GM21423 (cell line): ENCODE results near the gene COL21A1.
"Not testable (repeated sequence)": the region's sequence is repeated elsewhere in the genome, so short reads cannot be mapped to it uniquely, and the experiment has no call there.

Experiments
- ATAC-seq: cut with Tn5 transposase; IDR thresholded peaks from one replicate; pipeline ENCODE4 v1.9.1; 2021; ENCODE audit warnings: mild to moderate bottlenecking, moderate library complexity; ENCODE audit not compliant: unreplicated experiment

The COL21A1 gene

DNA sequence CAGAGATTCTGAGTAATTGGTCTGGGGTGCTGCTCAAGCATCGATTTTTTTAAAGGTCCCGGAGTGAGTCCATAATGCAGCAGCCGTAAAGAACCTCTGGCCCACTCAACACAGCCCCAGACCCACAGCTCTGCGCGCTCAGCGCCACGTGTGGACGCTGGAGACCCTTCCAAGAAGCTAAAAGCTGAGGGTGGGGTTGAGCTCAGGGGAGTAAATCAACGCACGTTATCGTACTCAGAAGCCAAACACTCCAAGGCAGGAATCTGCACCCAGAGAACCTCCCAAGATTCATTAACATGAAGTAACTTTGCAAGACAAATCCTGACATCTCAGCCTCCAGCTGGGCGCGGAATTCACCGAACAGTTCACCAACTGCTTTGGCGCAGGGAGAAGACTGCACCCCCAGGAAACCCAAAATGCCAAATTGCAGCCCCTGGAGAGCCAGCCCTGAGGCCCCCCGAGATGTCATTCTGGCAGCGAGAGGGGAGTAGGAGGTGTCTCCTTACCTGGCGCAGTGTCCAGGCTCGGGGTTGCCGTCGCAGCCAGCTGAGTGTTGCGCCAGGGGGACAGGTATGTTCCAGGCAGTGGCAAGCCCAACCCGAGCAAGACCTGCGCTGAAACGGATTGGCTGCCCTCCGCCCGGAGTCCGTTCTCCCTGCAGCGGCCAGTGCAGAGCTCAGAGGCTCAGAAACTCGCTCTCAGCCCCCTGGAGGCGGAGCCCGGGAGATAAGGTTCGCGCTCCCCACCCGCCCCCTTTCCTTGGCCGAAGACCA is at the start of gene COL21A1:
COL21A1 (minus strand) TSS at position 700 of the 773 bp plus-strand sequence. CDS start 64,962 bp downstream, outside the sequence.
- no peak for ATAC-seq

DNA sequence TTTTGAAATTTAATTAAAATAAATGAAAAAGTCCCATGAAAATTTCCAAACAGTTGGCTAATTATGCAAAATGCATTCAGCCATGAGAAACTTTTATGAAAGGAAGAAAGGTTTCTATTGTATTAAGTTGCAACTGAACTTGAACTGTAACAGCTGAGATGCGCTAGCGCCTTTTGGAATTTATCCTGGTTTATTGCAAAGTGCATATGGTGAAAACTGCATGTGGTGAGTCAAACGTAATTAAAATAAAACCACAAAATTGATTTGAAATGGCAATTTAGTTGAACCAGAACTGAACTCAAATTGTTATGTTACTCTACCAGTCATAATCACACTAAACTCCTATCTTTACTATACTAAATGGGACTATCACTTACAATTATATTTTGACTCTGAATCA is 46.4 kb upstream of the COL21A1 start:
- ATAC-seq: no peak

DNA sequence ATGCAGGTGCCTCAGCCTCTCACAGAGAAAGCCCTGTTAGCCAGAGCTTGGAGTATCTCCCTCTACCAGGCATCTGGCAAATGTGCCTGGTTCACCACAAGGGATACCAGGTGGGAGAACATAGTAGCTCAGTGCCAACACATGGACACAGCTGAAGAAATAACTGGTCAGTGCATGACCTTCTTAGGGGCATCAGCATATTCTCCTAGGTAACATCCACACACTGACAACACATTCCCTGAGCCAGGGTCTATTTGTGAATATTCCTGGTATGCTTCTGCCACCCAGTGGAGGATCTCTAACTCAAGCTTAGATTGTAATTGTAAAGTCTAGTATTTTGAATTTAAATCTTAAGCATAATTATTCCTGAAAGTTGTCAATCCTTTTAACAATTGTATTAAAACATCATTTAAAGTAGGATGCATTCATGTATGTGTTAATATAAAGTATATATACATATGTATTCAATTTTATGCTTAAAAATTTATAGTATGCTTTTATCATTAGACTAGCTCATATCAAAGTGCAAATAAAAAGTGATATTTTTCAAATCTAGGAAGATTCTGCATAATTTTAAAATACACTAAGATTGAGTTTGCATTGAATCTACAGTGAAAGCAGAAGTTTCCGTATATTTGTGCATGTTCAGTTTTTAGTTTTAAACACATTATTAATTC is 45.3 kb upstream of the COL21A1 start:
- ATAC-seq: no peak

DNA sequence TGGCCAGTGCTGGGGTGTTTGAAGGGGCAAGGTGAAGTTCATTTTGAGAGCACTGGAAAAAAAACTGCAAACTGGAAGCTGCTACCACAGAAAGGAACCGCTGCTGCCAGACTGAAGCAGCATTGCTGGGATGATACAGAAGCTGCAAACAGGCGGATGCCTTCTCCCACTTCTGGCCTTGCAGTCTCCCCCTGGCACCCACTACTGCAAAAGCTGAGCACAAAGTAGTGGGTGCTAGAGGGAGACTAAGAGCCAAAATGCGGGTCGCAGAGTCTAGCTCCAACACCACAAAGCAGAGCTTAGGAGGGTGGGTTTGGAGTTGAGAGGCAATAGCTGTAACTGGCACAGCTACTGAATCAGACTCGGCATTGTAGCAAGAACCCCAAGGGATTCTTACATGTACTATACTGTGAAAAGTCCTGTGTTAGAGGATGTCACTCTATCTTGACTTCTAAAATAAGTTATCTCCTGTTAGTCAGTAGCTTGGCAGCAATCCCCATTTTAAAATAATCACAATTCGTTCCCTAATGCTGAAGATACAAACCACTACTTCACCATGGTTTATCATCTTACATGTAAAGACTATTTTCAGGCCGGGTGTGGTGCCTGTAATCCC is 44.0 kb upstream of the COL21A1 start:
- no peak for ATAC-seq

DNA sequence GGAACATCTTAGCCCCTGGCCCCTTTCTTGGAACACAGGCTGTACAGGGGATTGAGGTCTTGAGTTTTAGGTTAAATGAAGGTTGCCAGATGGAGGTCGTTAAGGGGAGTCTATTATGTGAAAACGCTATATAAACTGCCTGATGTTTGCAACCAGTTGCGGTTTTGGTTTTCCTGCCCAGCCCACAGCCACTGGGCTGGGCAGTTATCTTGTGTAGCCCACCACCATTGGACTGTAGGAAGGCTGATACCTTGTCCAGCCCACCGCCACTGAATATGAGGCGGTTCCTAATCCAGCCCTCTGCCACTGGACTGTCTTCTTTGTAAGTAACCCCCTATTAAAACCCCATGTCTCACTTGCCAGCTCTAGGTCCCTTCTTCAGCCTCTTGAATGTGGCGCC is 42.3 kb upstream of the COL21A1 start:
- no peak for ATAC-seq

DNA sequence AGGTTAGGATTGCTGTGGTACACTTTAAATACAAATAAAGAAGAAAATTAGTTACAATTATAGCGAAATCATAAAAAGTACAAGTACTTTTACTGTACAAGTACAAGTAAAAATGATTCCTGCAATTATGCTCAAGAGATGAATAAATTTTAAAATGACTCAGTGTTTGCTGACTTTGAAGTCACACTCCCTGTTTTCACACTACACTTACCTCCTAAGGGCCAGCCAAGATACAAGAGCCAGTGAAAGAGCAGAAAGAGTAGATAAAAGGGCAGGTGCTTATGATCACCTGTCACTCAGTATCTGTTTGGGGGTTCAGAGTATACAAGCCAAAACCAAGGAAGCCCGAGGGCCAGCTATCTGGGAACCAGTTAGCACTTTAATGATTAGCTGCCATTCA is 41.0 kb upstream of the COL21A1 start:
- ATAC-seq: no peak

DNA sequence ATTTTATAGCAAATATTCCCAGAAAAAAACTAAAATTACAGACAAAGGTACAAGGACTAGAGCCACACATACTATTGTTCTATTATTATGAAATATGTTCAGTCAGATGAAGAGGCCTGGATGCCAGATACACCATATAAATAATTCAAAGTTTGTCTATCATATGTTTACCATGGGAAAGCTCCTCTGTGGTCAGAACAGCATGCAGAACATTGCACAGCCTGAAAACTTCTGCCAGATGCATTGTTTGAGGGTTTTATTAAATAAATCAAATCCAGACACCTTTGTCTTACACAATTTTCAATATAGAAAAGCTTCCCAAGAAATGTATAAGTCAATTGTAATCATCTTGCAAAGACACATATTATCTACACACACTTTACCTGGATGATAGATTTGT is 35.0 kb upstream of the COL21A1 start:
- ATAC-seq: no peak

DNA sequence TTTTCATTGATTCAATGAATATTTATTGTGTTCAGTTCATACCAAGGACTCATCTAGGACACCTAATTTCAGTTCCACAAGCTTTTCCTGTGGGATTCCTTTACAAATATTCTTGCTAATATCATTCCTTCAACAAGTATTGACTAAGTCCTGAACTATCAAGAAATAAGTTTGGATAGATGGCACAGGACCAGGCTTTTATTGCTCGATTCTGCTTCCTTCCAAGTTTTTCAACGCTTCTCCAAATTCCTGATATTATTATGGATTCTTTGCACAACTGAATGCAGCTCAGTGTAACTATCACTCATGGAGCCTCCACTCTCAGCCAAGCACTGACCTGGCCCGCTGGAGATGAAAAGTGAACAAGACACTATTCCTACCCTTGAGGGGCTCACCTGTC is 32.7 kb upstream of the COL21A1 start:
- no peak for ATAC-seq

DNA sequence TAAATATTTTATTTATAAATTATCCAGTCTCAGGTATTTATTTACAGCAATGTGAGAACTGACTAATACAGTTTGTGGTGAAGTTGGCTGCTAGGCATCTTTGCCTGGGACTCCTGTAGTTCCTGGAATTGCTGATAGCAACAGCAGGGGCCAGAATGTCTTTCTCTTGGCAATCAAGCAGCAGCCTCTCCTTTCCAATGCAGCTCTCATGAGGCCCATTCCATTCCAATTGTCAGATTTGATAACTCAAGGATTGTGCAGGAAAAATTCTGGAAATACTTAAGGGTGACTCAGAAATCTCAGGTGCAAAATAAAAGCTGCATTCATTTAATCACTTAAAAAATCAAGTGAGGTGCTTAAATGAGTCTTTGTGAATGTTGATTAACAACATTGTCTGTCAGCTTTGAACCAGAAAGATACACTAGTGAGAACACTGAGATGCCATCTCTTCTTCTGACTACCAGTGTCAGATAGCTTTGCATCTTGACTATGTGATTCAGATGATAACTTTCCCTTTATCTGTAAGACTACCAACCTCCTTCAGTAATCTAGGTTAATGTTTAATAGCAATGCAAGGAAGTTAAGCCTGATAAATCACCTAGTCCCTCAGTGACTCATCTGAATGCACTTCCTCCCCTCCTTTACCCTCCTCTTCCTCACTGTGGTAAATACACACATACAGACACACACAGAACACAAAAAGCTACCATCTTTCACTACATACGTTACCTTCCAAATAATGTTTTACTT is 32.1 kb upstream of the COL21A1 start:
- ATAC-seq: peak; percentile 85

DNA sequence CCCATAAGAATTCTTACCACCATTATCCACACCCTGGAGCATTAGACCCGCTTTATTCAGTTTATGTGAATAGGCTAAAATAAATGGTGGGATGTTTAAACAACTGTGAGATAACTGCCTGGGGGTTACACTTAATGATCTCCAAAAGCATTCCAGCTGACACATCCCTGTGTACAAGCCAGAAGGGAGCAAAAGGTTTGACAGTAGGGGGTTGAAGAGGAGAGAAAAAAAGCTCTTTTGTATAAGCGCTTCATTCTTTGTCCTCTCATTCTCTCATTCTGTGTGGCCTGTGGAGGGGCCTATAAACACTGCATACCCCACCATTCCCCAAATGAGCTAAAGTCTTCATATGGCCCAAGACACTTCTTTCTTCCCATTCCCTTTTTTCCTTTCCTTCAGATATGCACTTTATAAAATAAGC is 30.8 kb upstream of the COL21A1 start:
- no peak for ATAC-seq

DNA sequence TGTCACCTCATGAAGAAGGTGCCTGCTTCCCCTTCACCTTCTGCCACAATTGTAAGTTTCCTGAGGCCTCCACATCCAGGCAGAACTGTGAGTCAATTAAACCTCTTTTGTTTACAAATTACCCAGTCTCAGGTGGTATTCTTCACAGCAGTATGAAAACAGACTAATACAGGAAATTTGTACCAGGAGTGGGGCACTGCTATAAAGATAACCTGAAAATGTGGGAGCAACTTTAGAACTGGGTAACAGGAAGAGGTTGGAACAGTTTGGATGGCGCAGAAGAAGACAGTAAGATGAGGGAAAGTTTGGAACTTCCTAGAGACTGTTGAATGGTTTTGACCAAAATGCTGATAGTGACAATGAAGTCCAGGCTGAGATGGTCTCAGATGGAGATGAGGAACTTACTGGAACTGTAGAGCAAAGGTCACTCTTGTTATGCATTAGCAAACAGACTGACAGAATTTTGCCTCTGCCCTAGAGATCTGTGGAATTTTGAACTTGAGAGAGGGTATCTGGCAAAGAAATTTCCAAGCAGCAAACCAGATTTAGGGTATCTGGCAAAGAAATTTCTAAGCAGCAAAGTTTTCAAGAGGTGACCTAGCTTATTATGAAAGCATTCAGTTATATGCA is 23.5 kb upstream of the COL21A1 start:
- no peak for ATAC-seq

DNA sequence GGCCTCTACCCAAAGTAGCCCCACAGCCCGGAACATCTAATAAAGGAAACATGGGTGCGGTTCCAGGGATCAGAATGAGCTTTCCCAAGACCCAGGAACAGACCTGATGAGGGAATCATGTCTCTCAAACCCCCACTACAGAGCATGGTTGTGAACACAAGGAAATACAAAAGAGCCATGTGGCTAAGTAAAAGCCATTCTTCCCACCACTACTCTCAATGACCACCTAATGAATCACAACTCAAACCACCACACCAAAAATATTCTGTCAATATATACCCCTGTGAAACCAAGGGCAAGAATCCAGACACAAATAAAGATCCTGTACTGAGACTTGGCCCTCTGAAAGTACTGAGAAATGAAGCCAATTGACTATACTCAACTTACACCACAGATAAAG is 20.9 kb upstream of the COL21A1 start:
- no peak for ATAC-seq

DNA sequence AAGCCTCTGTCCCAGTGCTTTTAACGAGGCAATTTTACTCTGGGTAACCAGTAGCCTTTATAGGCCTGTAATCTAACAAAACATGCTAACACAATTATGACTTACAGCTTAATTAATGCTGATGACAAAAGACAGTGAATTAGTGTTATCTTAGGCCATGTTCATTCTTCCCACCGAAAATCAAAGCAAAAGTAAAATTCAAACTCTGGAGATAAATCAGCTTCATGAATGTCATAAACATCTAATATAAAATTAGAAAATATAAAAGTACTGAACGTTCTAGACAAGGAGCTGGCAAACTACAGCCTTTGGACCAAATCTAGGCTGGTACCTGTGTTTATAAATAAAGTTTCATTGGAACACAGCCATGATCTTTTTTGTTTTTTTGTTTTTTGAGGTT is 18.6 kb upstream of the COL21A1 start:
- no peak for ATAC-seq

DNA sequence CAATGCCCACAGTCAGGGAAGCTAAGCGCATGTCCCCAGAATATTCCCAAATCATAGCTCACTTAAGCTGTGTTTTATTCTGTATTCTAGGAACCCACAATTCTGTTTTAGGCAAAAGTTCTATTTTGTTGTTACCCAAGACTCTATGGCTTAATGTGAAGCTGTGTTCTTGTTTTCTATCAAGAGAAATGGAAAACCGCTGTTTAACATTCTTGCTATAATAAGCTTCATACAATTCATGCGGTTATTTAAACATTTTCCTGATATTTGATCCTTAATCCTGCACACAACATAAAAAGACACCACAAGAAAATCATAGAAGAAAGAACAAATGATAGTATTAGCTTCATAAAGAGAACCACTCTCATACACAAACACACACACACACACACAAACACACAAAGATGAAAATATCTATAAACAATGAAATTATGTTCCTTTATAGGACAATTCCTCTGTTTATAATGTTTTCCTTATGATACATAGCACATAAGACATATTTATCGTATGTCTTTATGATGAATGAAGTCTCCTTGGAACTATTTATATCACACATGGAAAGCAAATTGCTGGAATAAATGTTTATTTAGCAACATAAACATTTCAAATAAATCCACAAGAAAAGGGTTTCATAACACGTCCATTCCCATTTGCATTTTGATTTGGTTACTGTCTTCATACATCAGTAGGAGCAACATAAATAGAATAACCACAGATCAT is 16.4 kb upstream of the COL21A1 start:
- ATAC-seq: no peak

DNA sequence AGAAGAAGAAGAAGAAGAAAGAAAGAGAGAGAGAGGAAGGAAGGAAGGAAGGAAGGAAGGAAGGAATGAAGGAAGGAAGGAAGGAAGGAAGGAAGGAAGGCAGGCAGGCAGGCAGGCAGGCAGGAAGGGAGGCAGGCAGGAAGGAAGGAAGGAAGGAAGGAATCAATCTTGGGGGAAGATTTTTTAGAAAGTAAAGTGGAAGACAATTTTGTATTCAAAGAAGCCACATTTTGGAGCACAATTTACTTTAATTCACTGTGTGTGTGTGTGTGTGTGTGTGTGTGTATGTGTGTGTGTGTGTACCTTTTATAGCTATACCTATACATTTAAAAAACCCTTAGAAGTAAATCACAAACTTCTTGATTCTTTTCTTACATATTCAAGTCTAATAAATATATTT is 13.2 kb upstream of the COL21A1 start:
- not testable (repeated sequence) for ATAC-seq

DNA sequence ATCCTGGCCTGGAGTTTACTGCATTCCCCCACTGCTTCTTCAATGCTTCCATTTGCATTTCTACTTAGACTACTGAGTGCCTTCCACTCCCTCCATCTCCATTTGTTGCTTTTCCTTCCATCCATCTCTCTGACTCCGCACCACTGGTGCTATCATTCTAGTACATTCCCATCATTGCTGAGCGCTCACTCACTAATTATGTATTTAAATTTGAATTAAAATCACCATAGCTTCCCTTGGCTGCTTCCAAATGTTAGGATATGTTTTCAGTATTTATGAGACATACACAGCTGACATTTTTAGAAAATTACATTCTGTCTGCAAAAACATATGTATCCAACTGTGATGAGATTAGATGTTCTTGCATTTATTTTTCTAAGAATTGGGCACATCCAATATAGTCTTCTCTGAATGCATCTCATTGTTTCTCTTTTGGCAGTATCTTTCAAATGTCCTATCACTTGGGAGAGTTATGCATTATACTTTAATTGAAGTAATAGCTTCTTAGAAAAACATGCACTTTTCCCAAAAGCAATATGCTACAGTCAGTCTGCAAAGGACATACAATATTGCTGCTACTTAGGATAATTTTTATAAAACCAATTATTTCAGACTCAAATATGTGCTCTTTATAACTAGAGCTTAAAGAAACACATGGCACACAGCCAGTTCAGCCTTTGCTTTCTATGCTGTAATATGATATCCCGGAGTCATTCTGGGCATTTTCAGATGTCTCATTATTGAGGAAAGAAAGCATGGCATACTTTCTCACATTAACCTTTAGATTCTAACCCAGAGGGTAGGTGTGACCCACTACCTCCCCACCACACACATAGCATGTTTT is 12.1 kb upstream of the COL21A1 start:
- no peak for ATAC-seq

DNA sequence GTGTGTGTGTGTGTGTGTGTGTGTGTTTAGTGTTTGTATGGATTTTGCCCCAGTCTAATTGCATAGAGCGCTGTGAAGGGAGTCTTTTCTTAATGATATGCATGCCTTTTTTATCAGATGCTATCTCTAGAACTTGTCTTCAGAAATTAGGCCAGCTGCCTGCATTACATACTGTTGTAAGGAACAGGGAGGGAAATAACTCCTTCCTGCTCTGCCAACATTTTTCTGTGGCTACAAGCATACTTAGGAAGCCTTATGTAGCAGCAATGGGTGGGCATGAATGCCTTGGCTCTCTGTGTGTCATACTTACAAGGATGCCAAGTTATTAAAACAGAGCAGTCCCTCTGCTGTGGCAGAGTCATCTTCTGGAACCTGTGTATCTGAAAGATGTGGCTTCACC is 8.0 kb upstream of the COL21A1 start:
- no peak for ATAC-seq

DNA sequence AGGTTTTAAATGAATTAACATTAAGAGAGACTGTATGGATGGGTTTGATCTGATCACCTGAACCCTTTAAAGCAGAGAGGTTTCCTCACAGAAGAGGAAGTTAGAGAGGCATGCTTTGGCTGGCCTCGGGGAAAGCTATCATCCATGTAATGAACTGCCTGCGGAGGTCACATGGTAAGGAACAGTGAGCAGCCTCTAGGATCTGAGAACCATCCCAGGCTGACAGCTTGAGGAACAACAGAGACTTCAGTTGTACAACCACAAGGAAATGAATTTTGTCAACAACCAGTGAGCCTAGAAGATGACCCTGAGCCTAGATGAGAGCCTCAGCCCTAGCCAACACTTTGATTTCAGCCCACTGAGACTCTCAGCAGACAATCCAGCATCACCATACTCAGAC is 2.9 kb upstream of the COL21A1 start:
- ATAC-seq: no peak

DNA sequence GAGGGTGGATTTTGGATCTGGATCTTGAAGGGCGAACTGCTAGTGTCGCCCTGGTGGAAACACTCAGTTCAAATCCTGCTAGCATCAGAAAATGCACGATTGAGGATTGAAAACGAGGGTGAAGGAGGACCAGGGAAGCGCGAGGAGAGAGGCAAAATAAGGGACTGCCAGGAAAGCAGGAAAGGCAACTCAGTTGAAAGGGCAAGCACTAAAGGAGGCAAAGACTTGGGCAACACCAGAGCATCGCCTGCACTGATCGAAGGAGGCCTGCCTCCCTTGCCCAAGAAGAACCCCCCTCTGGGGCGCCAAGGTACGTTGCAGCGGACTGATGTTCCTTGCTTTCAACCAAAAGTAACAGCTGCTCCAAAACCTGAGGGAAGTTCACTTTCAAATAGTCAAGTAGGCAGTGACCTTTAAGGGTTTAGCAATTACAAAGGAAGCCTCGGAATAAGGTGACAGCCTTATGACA is 308 bp upstream of the COL21A1 start:
- ATAC-seq: no peak
